Chondrocyte (in vitro differentiated cells): Measurements from ENCODE around the gene GCNA. TPM values are rescaled to one million over a fixed set of nuclear protein-coding genes. Genes with fewer than 3 reads are reported as not detected.

Experiments
- DNase-seq: peaks from one replicate; pipeline ENCODE4 v3.0.0; 2021; ENCODE audit warnings: mixed read lengths, low spot score
- H3K27ac Mint-ChIP-seq: one replicate; pipeline ENCODE4 v1.8.0; 2021; ENCODE audit warnings: mild to moderate bottlenecking, moderate library complexity, mixed read lengths; ENCODE audit not compliant: unreplicated experiment
- H3K27me3 Mint-ChIP-seq: 2 replicates; pipeline ENCODE4 v1.8.0; 2021; ENCODE audit warnings: low read depth, mixed read lengths
- H3K36me3 Mint-ChIP-seq: 2 replicates; pipeline ENCODE4 v1.8.0; 2021; ENCODE audit warnings: low read depth, mixed read lengths
- H3K4me1 Mint-ChIP-seq: 2 replicates; pipeline ENCODE4 v1.8.0; 2021; ENCODE audit warnings: low read depth, mild to moderate bottlenecking, mixed read lengths
- H3K4me3 Mint-ChIP-seq: one replicate; pipeline ENCODE4 v1.8.0; 2021; ENCODE audit warnings: mild to moderate bottlenecking, moderate library complexity, mixed read lengths; ENCODE audit not compliant: unreplicated experiment
- H3K9me3 Mint-ChIP-seq: 2 replicates; pipeline ENCODE4 v1.8.0; 2021; ENCODE audit warnings: low read depth, mixed read lengths
- CTCF ChIP-seq: fragments of 200-600 bp; sonication (generic); IDR thresholded peaks from 2 replicates; pipeline ENCODE4 v1.5.0; 2021; ENCODE audit warnings: antibody characterized with exemption, mild to moderate bottlenecking, moderate library complexity
- total RNA-seq: library from RNA; stranded (reverse); gene quantifications from 3 replicates; pipeline ENCODE4 v1.2.1, GENCODE V29; 2021

Gene GCNA
- total RNA-seq, 1 donor from 2014 or later = 3.2 TPM

- peaks cover 24% of the 10 kb centered on the region for H3K9me3 Mint-ChIP-seq
- DNase-seq = no peak
- H3K36me3 Mint-ChIP-seq = peaks cover 40% of the 10 kb centered on the region
- H3K27ac Mint-ChIP-seq = no peak overlapping the region
- no peaks in the 10 kb centered on the region for H3K27me3 Mint-ChIP-seq
- H3K4me1 Mint-ChIP-seq = peaks cover 4% of the 10 kb centered on the region
- no peak overlapping the region for H3K4me3 Mint-ChIP-seq
- no peak for TF ChIP-seq CTCF
Observed at GRCh38 chrX:71599965-71600364, 21.7 kb downstream of the GCNA start.

GRCh38 chrX:71603618-71604017 lies 25.4 kb downstream of the GCNA start:
- no peak for DNase-seq
- no peak for TF ChIP-seq CTCF
- Mint-ChIP-seq H3K4me3 (no peak overlapping the region), H3K4me1 (peaks cover 4% of the 10 kb centered on the region), H3K27me3 (no peaks in the 10 kb centered on the region), H3K9me3 (peaks cover 29% of the 10 kb centered on the region), H3K36me3 (peaks cover 42% of the 10 kb centered on the region), H3K27ac (peak overlapping the region; percentile 65)

- Mint-ChIP-seq H3K36me3 (peaks cover 45% of the 10 kb centered on the region), H3K4me1 (peaks cover 4% of the 10 kb centered on the region), H3K9me3 (peaks cover 31% of the 10 kb centered on the region), H3K27ac (peak overlapping the region; percentile 9), H3K4me3 (no peak overlapping the region), H3K27me3 (no peaks in the 10 kb centered on the region)
- DNase-seq = no peak
- no peak for TF ChIP-seq CTCF
Observed at GRCh38 chrX:71604141-71604540, 25.9 kb downstream of the GCNA start.

DNA sequence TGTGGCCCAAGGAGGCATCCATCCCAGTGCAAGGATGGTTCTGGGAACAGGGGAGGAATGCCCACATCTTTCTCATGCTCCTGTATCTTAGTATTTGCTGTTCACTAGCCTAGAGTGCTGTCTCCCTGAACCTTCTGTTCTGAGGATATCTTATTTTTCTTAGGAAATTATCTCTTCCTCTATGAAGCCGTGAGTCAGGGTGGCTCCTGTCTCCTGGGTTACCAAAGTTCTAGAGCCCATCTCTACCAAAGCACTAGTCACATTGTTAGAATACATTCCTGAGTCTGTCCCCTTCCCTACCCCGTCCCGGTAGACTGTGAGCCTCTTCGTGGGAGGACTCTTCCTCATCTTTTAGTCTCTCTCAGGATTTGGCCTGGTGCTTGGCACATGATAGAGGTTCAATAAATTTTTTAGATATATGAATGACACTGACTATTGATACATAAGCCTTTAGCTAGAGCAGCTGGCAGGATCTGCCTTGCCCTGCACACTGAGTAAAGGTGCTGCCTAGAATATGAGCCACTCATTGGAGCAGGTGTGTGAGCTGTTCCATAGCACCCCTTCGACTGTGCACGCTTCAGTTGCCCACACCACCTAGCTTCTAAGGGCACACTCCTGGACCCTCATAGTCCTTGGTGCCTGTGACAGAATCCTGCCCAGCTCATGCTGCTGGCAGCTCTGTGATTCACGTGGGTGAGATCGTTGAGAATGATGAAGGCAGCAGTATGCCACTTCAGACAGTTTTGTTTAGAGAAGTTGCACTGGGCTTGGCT lies 26.7 kb downstream of the GCNA start:
- DNase-seq = no peak
- Mint-ChIP-seq H3K9me3 (peaks cover 32% of the 10 kb centered on the region), H3K27me3 (no peaks in the 10 kb centered on the region), H3K36me3 (peaks cover 50% of the 10 kb centered on the region), H3K4me3 (no peak overlapping the region), H3K27ac (no peak overlapping the region), H3K4me1 (peaks cover 4% of the 10 kb centered on the region)
- no peak for TF ChIP-seq CTCF

GRCh38 chrX:71606536-71607216 lies 28.4 kb downstream of the GCNA start:
- Mint-ChIP-seq H3K9me3 (peaks cover 33% of the 10 kb centered on the region), H3K4me3 (no peak overlapping the region), H3K27ac (no peak overlapping the region), H3K27me3 (no peaks in the 10 kb centered on the region), H3K36me3 (peaks cover 59% of the 10 kb centered on the region), H3K4me1 (peaks cover 4% of the 10 kb centered on the region)
- TF ChIP-seq CTCF = no peak
- no peak for DNase-seq
